GM19043 (cell line): ENCODE measurements around the gene CFAP53.
A peak's percentile ranks its signal among the peaks of the same experiment; 100 is the strongest.

Experiments
- ATAC-seq: cut with Tn5 transposase; IDR thresholded peaks from one replicate; pipeline ENCODE4 v1.9.1; 2021; ENCODE audit warnings: low read depth; ENCODE audit not compliant: unreplicated experiment

CFAP53 gene

DNA sequence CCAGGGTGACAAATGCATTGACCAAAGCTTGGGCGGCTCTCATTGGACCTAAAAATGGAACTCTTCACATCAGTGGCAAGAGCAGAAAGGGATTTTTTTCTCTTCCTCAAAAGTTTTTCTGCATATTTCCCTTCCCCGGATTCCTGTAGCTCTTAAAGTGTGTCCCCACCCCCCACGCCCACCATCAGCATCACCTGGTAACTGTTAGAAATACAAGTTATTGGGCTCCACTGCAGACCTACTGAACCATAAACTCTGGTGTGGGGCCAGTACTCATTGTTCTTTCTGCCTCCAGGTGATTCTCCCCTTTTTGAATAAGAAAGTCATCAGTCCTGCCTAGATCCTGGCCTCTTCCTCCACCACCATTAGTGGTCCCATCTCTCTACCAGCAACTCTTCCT is 70.0 kb downstream of the CFAP53 start:
- no peak for ATAC-seq

DNA sequence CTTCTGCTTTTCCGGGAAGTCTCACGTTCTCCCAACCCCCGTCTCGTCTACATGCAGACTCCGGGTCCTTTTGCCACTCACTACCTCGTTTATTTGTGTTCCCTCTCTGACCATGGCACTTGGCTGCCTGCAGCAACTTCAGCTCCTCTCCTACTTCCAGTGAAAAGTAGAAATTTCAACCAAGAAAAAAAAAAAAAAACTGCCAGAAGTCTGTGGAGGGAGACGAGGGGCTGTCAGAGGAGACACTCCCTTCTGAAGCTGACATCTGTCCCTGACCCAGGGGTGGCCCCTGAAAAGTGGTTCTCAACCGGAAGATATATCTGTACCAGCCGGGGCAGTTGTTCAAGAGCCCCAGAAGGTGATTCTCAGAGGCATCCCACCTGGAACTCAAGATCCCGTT is 70.6 kb downstream of the CFAP53 start:
- ATAC-seq = no peak

- ATAC-seq = peak; percentile 74
Measured at GRCh38 chr18:50194631-50195532, 71.4 kb downstream of the CFAP53 start, which contains the start of gene MYO5B. Gene MYO5B, minus strand, starts transcription at chr18:50195147. Its CDS starts 354 bp downstream, at chr18:50194793.

- no peak for ATAC-seq
Measured at GRCh38 chr18:50193796-50194630, 72.3 kb downstream of the CFAP53 start.

DNA sequence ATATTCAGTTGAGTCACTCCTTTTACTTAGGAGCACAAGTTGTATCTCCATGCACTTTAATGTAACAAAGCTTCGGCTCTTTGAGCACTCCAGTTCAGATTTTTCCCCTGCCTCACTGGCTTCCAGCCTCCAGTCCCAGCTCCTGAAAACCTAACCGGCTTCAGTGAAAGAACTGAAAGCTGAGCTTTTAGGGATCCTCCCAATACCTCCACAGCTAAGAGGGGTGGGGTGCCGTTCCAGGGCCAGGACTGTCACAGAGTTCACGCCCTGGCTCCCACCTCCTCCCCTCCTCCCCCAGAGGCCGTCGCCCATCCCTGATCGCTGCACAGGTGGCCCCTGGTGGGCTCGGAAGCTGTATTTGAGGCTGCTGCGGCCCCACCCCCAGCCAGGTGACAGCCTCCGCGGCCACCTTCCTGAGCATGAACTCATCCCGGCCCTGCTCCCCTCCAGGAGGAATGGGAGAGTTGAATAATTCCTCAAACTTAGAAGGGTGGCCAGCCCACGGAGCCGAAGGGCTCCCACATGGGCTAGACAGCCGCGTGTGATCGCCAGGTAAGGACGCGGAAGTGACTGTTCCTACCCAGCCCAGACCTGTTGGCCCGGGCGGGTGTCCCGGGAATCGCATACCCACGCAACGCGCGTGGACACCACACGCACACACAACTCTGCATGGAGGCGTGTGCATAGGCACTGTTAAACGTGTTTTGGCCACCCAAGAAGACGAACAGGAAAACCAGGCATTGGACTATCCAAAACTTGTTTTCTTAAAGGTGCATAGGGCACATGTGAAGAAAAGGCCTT is 73.1 kb downstream of the CFAP53 start:
- ATAC-seq = no peak

- ATAC-seq = no peak
Measured at GRCh38 chr18:50190926-50191325, 75.4 kb downstream of the CFAP53 start.

- no peak for ATAC-seq
Measured at GRCh38 chr18:50190236-50190635, 76.1 kb downstream of the CFAP53 start.

DNA sequence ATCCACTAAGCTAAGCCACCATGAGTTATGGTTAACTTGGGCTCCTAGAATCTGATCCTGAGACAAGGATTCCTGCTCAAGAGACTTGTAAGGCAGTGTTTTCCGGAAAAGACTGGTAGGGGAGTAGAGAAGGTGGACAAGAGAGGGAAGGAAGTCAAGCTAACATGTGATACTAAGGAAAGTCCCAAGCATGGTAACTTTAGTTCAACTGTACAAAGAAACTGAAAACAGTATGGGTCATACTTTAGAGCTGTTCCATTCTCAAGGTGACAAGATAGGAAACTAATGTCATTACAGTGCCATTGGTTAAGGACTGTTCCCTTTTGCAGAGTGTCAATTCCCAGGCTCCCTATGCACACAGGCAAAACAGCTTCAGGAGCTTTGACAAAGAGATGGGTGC is 77.1 kb downstream of the CFAP53 start:
- no peak for ATAC-seq

- ATAC-seq = no peak
Measured at GRCh38 chr18:50188652-50189051, 77.6 kb downstream of the CFAP53 start.

GRCh38 chr18:50187659-50188058 is 78.6 kb downstream of the CFAP53 start:
- ATAC-seq = no peak

DNA sequence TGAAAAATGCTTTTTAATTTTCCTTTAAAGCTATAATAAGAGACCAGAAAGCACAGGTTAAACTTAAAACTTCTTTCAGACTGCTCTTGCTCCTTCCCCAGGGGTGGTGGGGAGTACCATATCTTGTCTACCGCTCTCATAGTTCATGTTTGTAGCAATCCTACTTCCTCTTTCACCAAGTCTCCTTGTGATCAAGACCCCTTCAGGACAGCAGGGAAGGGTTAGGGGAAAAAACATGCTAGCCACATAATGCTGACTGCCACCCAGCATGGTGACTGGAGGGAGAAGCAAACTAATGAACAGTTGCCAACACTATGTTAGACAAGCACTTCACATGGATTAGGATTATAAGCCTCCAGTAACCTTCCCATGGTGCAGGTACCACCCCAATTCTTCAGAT is 79.9 kb downstream of the CFAP53 start:
- ATAC-seq = no peak

GRCh38 chr18:50183556-50183955 is 82.7 kb downstream of the CFAP53 start:
- no peak for ATAC-seq

GRCh38 chr18:50182511-50182910 is 83.8 kb downstream of the CFAP53 start:
- ATAC-seq = no peak

GRCh38 chr18:50181590-50181989 is 84.7 kb downstream of the CFAP53 start:
- ATAC-seq = no peak

GRCh38 chr18:50179465-50179864 is 86.8 kb downstream of the CFAP53 start:
- ATAC-seq = no peak

DNA sequence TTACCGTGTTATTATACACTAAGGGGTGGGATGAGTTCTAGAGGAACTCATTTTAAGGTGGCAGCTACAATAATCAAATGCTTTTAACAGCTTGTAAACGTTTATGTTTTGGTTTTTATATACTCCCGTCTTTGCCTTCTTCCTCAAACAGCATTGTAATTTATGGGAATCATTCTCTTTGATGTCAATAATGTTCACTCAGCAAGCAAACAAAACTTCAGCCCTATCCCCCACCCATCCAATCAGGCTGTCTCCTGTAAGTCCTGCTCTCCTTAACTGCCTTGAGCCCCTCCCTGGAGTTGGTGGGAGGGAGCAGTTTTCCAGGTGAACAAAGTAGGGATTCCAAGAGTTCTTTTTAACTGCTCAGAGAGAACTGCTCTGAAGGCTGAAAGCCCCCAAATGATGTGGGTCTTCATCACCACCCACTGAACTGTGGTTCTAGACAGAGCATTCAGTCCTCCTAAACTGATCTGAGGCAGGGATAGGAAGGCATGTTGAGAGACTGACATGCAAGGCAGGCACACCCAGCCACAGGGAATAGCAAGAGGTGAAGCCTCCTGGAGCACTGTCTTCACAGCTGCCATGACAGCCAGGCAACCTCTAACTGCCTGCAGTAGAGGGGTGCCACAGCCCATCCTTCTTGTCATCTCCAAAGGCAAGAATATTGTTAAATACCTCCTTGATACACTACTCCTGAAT is 88.9 kb downstream of the CFAP53 start:
- ATAC-seq = no peak
